Brain microvascular endothelial cell (primary cell): ENCODE measurements around the gene NXPH4.

Experiments
- DNase-seq: peaks from one replicate; pipeline ENCODE4 v3.0.0-alpha.2; 2020
- H3K27ac ChIP-seq: fragments of 250-450 bp; sonication (Bioruptor Pico); 2 replicates; pipeline ENCODE4 v1.5.1; 2020; ENCODE audit warnings: mild to moderate bottlenecking, moderate library complexity
- H3K27me3 ChIP-seq: fragments of 250-450 bp; sonication (Bioruptor Pico); replicated peaks from 2 replicates; pipeline ENCODE4 v1.5.1; 2020; ENCODE audit warnings: mild to moderate bottlenecking
- H3K36me3 ChIP-seq: fragments of 250-450 bp; sonication (Bioruptor Pico); replicated peaks from 2 replicates; pipeline ENCODE4 v1.5.1; 2020; ENCODE audit warnings: mild to moderate bottlenecking
- H3K4me3 ChIP-seq: 2 replicates; pipeline ENCODE4 v1.5.1; 2011; ENCODE audit warnings: low read depth, mild to moderate bottlenecking, control low read depth, low read length, moderate library complexity
- CTCF ChIP-seq: IDR thresholded peaks from 2 replicates; pipeline ENCODE4 v1.5.1; 2011; ENCODE audit warnings: low read depth, mild to moderate bottlenecking, moderate library complexity, low read length, control low read depth, inconsistent platforms; ENCODE audit errors: missing control alignments
- in situ Hi-C: cut with HindIII; loops from 2 replicates; pipeline ENCODE4 v1.10.0; 2017; ENCODE audit warnings: low sequenced_read_pairs, low pct_ligation_motif_present

NXPH4 gene

GRCh38 chr12:57180321-57180989 lies 36.1 kb upstream of the NXPH4 start:
- Histone ChIP-seq H3K36me3 (peaks cover 89% of the 10 kb centered on the region), H3K27ac (no peak overlapping the region), H3K4me3 (no peak overlapping the region), H3K27me3 (no peaks in the 10 kb centered on the region)
- in situ Hi-C loops, result no loop called here
- TF ChIP-seq CTCF, result no peak
- DNase-seq, result no peak

GRCh38 chr12:57181072-57181471 lies 35.5 kb upstream of the NXPH4 start:
- H3K36me3 ChIP-seq, result peaks cover 89% of the 10 kb centered on the region
- no peak overlapping the region for H3K27ac ChIP-seq
- in situ Hi-C loops, result no loop called here
- DNase-seq, result no peak
- H3K27me3 ChIP-seq, result no peaks in the 10 kb centered on the region
- no peak for TF ChIP-seq CTCF
- no peak overlapping the region for H3K4me3 ChIP-seq

GRCh38 chr12:57181561-57182155 lies 34.9 kb upstream of the NXPH4 start:
- Histone ChIP-seq H3K27me3 (no peaks in the 10 kb centered on the region), H3K36me3 (peaks cover 89% of the 10 kb centered on the region), H3K4me3 (no peak overlapping the region), H3K27ac (no peak overlapping the region)
- DNase-seq, result no peak
- in situ Hi-C loops, result no loop called here
- no peak for TF ChIP-seq CTCF

GRCh38 chr12:57182918-57183575 lies 33.5 kb upstream of the NXPH4 start:
- H3K4me3 ChIP-seq, result no peak overlapping the region
- peak; percentile 88 for TF ChIP-seq CTCF
- in situ Hi-C loops, result no loop called here
- peak; percentile 36 for DNase-seq
- no peak overlapping the region for H3K27ac ChIP-seq
- no peaks in the 10 kb centered on the region for H3K27me3 ChIP-seq
- H3K36me3 ChIP-seq, result peaks cover 92% of the 10 kb centered on the region

GRCh38 chr12:57183939-57184725 lies 32.5 kb upstream of the NXPH4 start:
- no peak for DNase-seq
- TF ChIP-seq CTCF, result no peak
- Histone ChIP-seq H3K27ac (no peak overlapping the region), H3K27me3 (no peaks in the 10 kb centered on the region), H3K4me3 (no peak overlapping the region), H3K36me3 (peaks cover 92% of the 10 kb centered on the region)
- in situ Hi-C loops, result no loop called here
